CD4-positive, alpha-beta memory T cell (primary cell): Measurements from ENCODE around the gene CKAP2L. TPM values are rescaled to one million over a fixed set of nuclear protein-coding genes. Genes with fewer than 3 reads are reported as not detected.

Experiments used
- CTCF ChIA-PET: fragments of 350-600 bp; sonication (Branson Sonifier 250); formaldehyde crosslinking; loops from one replicate; lab custom pipeline; 2021; ENCODE audit warnings: inconsistent platforms; ENCODE audit not compliant: partially characterized antibody; lab: Charles Lee
- POLR2A ChIA-PET: fragments of 350-600 bp; sonication (Branson Sonifier 250); formaldehyde crosslinking; loops from one replicate; lab custom pipeline; 2021; ENCODE audit not compliant: partially characterized antibody; lab: Charles Lee
- DNase-seq, 5 donors: peaks; one replicate each; pipeline versions ENCODE4 v3.0.0 to v3.0.0-alpha.2; 2020 to 2022; ENCODE audit warnings: mixed read lengths in 1 of 5
- H3K27ac ChIP-seq: one replicate; pipeline ENCODE4 v1.7.0; 2013; ENCODE audit warnings: low read depth, low read length
- H3K27me3 ChIP-seq: 2 replicates; pipeline ENCODE4 v1.7.0; 2013; ENCODE audit warnings: mild to moderate bottlenecking, low read length, moderate library complexity; ENCODE audit not compliant: insufficient read depth
- H3K36me3 ChIP-seq: 2 replicates; pipeline ENCODE4 v1.7.0; 2013; ENCODE audit warnings: mild to moderate bottlenecking, low read length, moderate library complexity; ENCODE audit not compliant: insufficient read depth
- H3K4me1 ChIP-seq: 2 replicates; pipeline ENCODE4 v1.7.0; 2013; ENCODE audit warnings: mild to moderate bottlenecking, low read length, moderate library complexity; ENCODE audit not compliant: insufficient read depth
- H3K4me3 ChIP-seq, 2 donors: one replicate each; pipeline ENCODE4 v1.7.0; 2013; ENCODE audit warnings: low read length in 2 of 2, mild to moderate bottlenecking in 1 of 2
- H3K9me3 ChIP-seq, 2 donors: one replicate each; pipeline ENCODE4 v1.7.0; 2013; ENCODE audit warnings: low read length in 2 of 2, control low read depth in 1 of 2; ENCODE audit not compliant: control insufficient read depth in 1 of 2
- H3K27ac Mint-ChIP-seq, 7 donors: one replicate each; pipeline ENCODE4 v1.8.0; 2020 to 2021; ENCODE audit warnings: mixed read lengths in 7 of 7, mild to moderate bottlenecking in 6 of 7, inconsistent platforms in 3 of 7, moderate library complexity in 3 of 7
- H3K27me3 Mint-ChIP-seq, 2 donors: one replicate each; pipeline ENCODE4 v1.8.0; 2020 to 2021; ENCODE audit warnings: mixed read lengths in 2 of 2
- H3K36me3 Mint-ChIP-seq, 2 donors: one replicate each; pipeline ENCODE4 v1.8.0; 2020 to 2021; ENCODE audit warnings: mixed read lengths in 2 of 2, inconsistent platforms in 1 of 2, mild to moderate bottlenecking in 1 of 2
- H3K4me1 Mint-ChIP-seq, 4 donors: one replicate each; pipeline ENCODE4 v1.8.0; 2020 to 2021; ENCODE audit warnings: mixed read lengths in 4 of 4, mild to moderate bottlenecking in 1 of 4
- H3K4me3 Mint-ChIP-seq, 8 donors: one replicate each; pipeline ENCODE4 v1.8.0; 2020 to 2021; ENCODE audit warnings: mixed read lengths in 8 of 8, mild to moderate bottlenecking in 7 of 8, moderate library complexity in 6 of 8, inconsistent platforms in 3 of 8
- H3K9me3 Mint-ChIP-seq, 8 donors: one replicate each; pipeline ENCODE4 v1.8.0; 2020 to 2021; ENCODE audit warnings: mixed read lengths in 8 of 8, mild to moderate bottlenecking in 5 of 8, inconsistent platforms in 3 of 8, moderate library complexity in 1 of 8
- intact Hi-C: fragments of 100-400 bp; cut with micrococcal nuclease; formaldehyde crosslinking; loops from one replicate; pipeline ENCODE4 v1.15.1; 2023
- polyA plus RNA-seq, 2 donors: library from polyadenylated mRNA; unstranded; fragments of 300-500 nt; fragmentation: Illumina TruSeq; gene quantifications; one replicate each; pipeline ENCODE4 v1.2.3, GENCODE V29; 2021
- total RNA-seq, 2 experiments: library from RNA; stranded (reverse); gene quantifications; one replicate each; pipeline ENCODE4 v1.2.3, GENCODE V29; 2021

CKAP2L gene
- total and polyA plus RNA-seq, 4 experiments from 2014 or later = 0.06 to 0.21 TPM; not detected in 2

- H3K4me1 ChIP-seq = peaks cover 18% of the 10 kb centered on the region
- Mint-ChIP-seq H3K27ac (peak overlapping the region in 1 of 7 donors; percentile 8), H3K27me3 (no peaks in the 10 kb centered on the region), H3K36me3 (no peaks in the 10 kb centered on the region), H3K9me3 (no peaks in the 10 kb centered on the region), H3K4me1 (peaks cover 18 to 48% (median 34%) of the 10 kb centered on the region in 4 donors), H3K4me3 (no peak overlapping the region)
- intact Hi-C loops = no loop called here
- ChIA-PET CTCF (interaction anchor here (1.0 to 2.1 kb wide), 4 partner anchors 14 to 189 kb away, joined by 3 to 8 read pairs (median 5); no protein-coding TSS in a partner anchor), POLR2A (interaction anchor here (0.6 kb wide), 1 partner anchor 130 kb away, joined by 4 read pairs; no protein-coding TSS in a partner anchor)
- no peak overlapping the region for H3K27ac ChIP-seq
- no peaks in the 10 kb centered on the region for H3K36me3 ChIP-seq
- H3K4me3 ChIP-seq = no peak overlapping the region
- H3K27me3 ChIP-seq = no peaks in the 10 kb centered on the region
- H3K9me3 ChIP-seq = no peaks in the 10 kb centered on the region
- DNase-seq = no peak
Measured at GRCh38 chr2:112754564-112754963, 9.8 kb downstream of the CKAP2L start.

DNA sequence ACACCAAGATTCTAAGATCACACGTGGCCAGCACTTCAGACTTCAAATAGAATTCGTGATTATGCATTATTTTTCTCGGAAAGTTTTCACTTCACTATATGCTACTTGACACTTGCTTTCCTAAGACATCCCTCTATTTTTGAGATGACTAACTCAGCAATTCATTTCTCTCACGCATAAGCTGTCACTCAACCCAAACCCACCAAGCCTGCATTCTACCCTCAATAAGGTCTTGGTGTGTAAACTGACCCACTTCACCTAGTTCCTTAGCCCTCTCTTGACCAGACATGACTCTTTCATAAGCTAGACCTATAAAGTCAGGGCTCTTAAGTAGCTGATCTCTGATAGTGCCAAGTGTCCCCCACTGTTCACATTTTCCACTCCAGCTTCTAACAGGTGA is 11.7 kb downstream of the CKAP2L start:
- H3K36me3 Mint-ChIP-seq = no peaks in the 10 kb centered on the region
- no peaks in the 10 kb centered on the region for H3K9me3 ChIP-seq
- H3K4me1 ChIP-seq = peaks cover 18% of the 10 kb centered on the region
- no peaks in the 10 kb centered on the region for H3K9me3 Mint-ChIP-seq
- H3K4me3 Mint-ChIP-seq = no peak overlapping the region
- ChIA-PET POLR2A (interaction anchor here (1.2 kb wide), 2 partner anchors 21 to 148 kb away, joined by 3 read pairs; no protein-coding TSS in a partner anchor), CTCF (interaction anchor here (0.9 to 7.8 kb wide), 6 partner anchors 11 to 385 kb away, joined by 3 to 249 read pairs (median 8); no protein-coding TSS in a partner anchor)
- H3K27me3 Mint-ChIP-seq = no peaks in the 10 kb centered on the region
- no peak overlapping the region for H3K4me3 ChIP-seq
- intact Hi-C loops = no loop called here
- no peak overlapping the region for H3K27ac ChIP-seq
- no peak for DNase-seq
- H3K36me3 ChIP-seq = no peaks in the 10 kb centered on the region
- H3K27ac Mint-ChIP-seq = peak overlapping the region in 1 of 7 donors; percentile 56
- no peaks in the 10 kb centered on the region for H3K27me3 ChIP-seq
- H3K4me1 Mint-ChIP-seq = peaks cover 15 to 50% (median 30%) of the 10 kb centered on the region in 4 donors

DNA sequence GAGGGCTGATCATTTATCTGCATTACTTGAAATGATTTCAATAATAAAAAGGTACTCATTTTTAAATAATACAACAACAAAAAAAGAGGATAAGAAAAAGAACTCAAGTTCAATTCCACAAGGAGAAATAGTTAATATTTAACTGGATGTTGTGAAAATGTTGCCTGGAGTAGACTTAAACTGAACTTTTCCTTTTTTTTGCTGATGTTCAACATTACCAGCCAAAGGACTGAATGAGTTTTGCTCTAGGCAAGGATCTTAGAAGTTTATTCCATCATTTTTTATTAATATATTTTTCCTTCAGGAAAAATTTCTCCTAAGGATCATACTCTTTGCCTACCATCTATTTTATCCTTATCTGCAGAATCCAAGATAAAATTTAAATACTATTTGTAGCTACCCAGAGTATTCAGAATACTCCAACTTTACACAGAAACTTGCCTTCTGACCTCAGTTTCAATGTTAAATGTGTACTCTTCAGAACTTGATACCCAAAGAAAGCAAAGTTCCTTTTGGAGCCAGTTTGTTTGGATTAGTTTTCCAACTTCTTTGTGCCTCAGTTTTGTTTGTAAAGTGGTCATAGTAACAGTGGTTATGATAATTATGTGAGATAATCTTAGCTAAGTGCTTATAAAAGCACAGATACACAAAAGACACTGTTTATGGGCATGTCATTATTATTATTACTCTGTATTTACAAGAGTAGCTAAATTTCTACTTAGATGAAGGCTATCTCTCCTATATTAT is 12.8 kb downstream of the CKAP2L start:
- Mint-ChIP-seq H3K9me3 (no peaks in the 10 kb centered on the region), H3K4me1 (peaks cover 13 to 47% (median 28%) of the 10 kb centered on the region in 4 donors), H3K4me3 (no peak overlapping the region), H3K27me3 (no peaks in the 10 kb centered on the region), H3K27ac (peak overlapping the region in 3 of 7 donors; percentile 5 to 30 (median 9)), H3K36me3 (no peaks in the 10 kb centered on the region)
- H3K27me3 ChIP-seq = no peaks in the 10 kb centered on the region
- CTCF ChIA-PET = interaction anchor here (0.8 to 7.8 kb wide), 6 partner anchors 30 to 387 kb away, joined by 3 to 249 read pairs (median 8); no protein-coding TSS in a partner anchor
- intact Hi-C loops = no loop called here
- no peak for DNase-seq
- H3K36me3 ChIP-seq = no peaks in the 10 kb centered on the region
- POLR2A ChIA-PET = interaction anchor here (1.2 kb wide), 1 partner anchor 147 kb away, joined by 3 read pairs; no protein-coding TSS in a partner anchor
- H3K4me1 ChIP-seq = peaks cover 15% of the 10 kb centered on the region
- no peaks in the 10 kb centered on the region for H3K9me3 ChIP-seq
- H3K4me3 ChIP-seq = no peak overlapping the region
- no peak overlapping the region for H3K27ac ChIP-seq

DNA sequence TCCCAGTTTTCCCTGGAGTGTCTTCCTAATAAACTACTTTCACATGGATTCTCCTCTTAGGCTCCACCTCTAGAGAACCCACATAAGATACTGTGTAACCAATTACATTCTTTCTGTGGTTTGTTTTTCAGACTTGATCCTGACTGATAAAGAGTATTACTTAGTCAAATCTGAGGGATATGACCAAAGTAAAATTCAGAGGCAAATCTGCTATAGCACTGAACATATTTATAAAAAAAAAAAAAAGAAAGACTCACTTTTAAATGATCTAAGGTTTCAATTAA is 13.9 kb downstream of the CKAP2L start:
- Mint-ChIP-seq H3K27me3 (no peaks in the 10 kb centered on the region), H3K4me1 (peaks cover 11 to 38% (median 21%) of the 10 kb centered on the region in 4 donors), H3K9me3 (no peaks in the 10 kb centered on the region), H3K27ac (peak overlapping the region in 6 of 7 donors; percentile 32 to 89 (median 82)), H3K4me3 (peak overlapping the region in 2 of 8 donors; percentile 52 to 70), H3K36me3 (no peaks in the 10 kb centered on the region)
- CTCF ChIA-PET = interaction anchor here (1.1 to 7.8 kb wide), 18 partner anchors 10 to 209 kb away, joined by 3 to 249 read pairs (median 12); no protein-coding TSS in a partner anchor
- H3K9me3 ChIP-seq = no peaks in the 10 kb centered on the region
- H3K36me3 ChIP-seq = no peaks in the 10 kb centered on the region
- H3K4me3 ChIP-seq = no peak overlapping the region
- POLR2A ChIA-PET = interaction anchor here (0.7 to 2.3 kb wide), 2 partner anchors 14 to 135 kb away, joined by 3 to 21 read pairs; partner anchors contain the start of gene CKAP2L
- intact Hi-C loops = no loop called here
- no peaks in the 10 kb centered on the region for H3K27me3 ChIP-seq
- peak overlapping the region; percentile 22 for H3K27ac ChIP-seq
- no peak for DNase-seq
- peaks cover 9% of the 10 kb centered on the region for H3K4me1 ChIP-seq

GRCh38 chr2:112749755-112750559 is 14.5 kb downstream of the CKAP2L start:
- ChIA-PET POLR2A (interaction anchor here (0.7 to 2.3 kb wide), 5 partner anchors 12 to 192 kb away, joined by 3 to 21 read pairs (median 6); partner anchors contain the start of gene CKAP2L), CTCF (interaction anchor here (0.8 to 7.8 kb wide), 42 partner anchors 10 to 269 kb away, joined by 3 to 249 read pairs (median 4); partner anchors contain the start of gene IL1A)
- H3K36me3 Mint-ChIP-seq = no peaks in the 10 kb centered on the region
- peak overlapping the region; percentile 53 to 84 (median 68) for H3K4me3 Mint-ChIP-seq
- Histone ChIP-seq H3K9me3 (no peaks in the 10 kb centered on the region), H3K4me1 (peaks cover 9% of the 10 kb centered on the region), H3K4me3 (peak overlapping the region in 1 of 2 donors; percentile 23), H3K36me3 (no peaks in the 10 kb centered on the region), H3K27ac (peak overlapping the region; percentile 22), H3K27me3 (no peaks in the 10 kb centered on the region)
- H3K9me3 Mint-ChIP-seq = no peaks in the 10 kb centered on the region
- no peaks in the 10 kb centered on the region for H3K27me3 Mint-ChIP-seq
- peak; percentile 74 to 79 (median 77) for DNase-seq
- intact Hi-C loops = loop anchor here (1.0 kb wide), 2 partner anchors 135 to 191 kb away; no protein-coding TSS in a partner anchor
- H3K4me1 Mint-ChIP-seq = peaks cover 8 to 32% (median 17%) of the 10 kb centered on the region in 4 donors
- H3K27ac Mint-ChIP-seq = peak overlapping the region; percentile 32 to 89 (median 82)

DNA sequence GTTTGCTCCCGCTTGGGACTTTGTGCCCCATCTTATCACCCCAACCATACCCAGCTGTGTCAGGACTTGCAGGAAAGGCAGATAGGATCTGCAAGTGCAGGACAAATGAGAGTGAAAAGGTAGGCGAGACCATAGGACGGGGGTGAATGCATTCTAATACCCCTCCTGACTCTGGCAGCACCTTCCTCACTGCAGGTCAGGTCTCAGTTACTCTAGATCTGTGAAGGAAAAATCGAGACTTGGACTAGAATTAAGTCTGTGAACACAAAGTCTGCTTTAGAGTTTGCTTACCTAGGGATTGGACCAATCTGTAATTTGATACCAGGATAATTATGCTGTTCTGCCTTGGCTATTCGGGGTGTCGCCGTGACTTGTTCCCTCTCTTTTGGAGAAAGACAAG is 23.9 kb downstream of the CKAP2L start:
- Mint-ChIP-seq H3K36me3 (no peaks in the 10 kb centered on the region), H3K9me3 (no peaks in the 10 kb centered on the region), H3K27me3 (peaks cover 0 to under 1% of the 10 kb centered on the region in 2 donors), H3K4me3 (no peak overlapping the region), H3K4me1 (no peaks in the 10 kb centered on the region), H3K27ac (no peak overlapping the region)
- POLR2A ChIA-PET = no interaction called here
- H3K27ac ChIP-seq = no peak overlapping the region
- H3K4me1 ChIP-seq = no peaks in the 10 kb centered on the region
- CTCF ChIA-PET = interaction anchor here (1.3 to 3.4 kb wide), 4 partner anchors 9 to 145 kb away, joined by 4 to 22 read pairs (median 12); no protein-coding TSS in a partner anchor
- no peaks in the 10 kb centered on the region for H3K27me3 ChIP-seq
- H3K4me3 ChIP-seq = no peak overlapping the region
- no peaks in the 10 kb centered on the region for H3K9me3 ChIP-seq
- intact Hi-C loops = no loop called here
- DNase-seq = no peak
- no peaks in the 10 kb centered on the region for H3K36me3 ChIP-seq
